ENCODE measurements around the gene PRKN.

PRKN gene

DNA sequence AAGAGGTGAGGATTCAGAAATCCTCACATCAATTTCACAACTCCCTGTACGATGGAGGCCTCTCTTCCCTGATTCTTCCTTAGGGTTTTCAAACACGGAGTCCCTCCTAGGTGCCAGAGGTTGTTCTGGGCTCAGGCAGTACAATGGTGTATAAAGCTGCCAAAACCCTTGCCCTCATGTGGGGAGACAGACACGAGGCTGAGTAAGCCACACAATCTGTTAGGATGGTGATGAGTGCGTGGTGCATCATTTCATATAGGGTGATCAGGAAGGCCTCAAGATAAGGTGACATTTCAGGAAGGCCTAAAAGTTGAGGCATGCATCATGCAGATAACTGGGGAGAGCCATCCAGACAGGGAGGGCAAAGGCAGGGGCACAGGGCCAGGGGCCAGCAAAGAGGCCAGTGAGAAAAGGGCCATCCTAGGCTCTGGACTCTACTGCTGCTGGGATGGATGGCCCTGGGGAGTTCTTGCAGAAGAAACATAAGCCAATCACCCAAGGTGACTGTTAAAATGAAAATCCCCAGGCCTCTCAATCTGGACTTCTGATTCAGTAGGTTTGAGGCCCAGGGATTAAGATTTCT lies 186.5 kb downstream of the PRKN start:
- Histone ChIP-seq H4K20me1 (ENCODE audit: insufficient read depth, low read length) (no peaks in the 10 kb centered on the region), H3K4me1 (ENCODE audit: low read length) (no peaks in the 10 kb centered on the region), H3K79me2 (ENCODE audit: low read length) (no peaks in the 10 kb centered on the region), H2AFZ (ENCODE audit: low read depth, low read length) (no peak overlapping the region), H3K4me2 (ENCODE audit: low read length) (no peak overlapping the region), H3K9me3 (ENCODE audit: insufficient read depth, low read length) (no peaks in the 10 kb centered on the region), H3K4me3 (ENCODE audit: low read length) (no peak overlapping the region), H3K36me3 (replicated peaks; ENCODE audit: low read depth, low read length) (no peaks in the 10 kb centered on the region), H3K27me3 (ENCODE audit: low read depth, low read length) (no peaks in the 10 kb centered on the region), H3K9ac (ENCODE audit: low read length) (no peak overlapping the region), H3K27ac (ENCODE audit: low read length) (no peak overlapping the region)
- no peak for TF ChIP-seq EZH2phosphoT487 (IDR thresholded peaks at IDR 0.05; ENCODE audit: low read depth)
- TF ChIP-seq, protein P1, sequence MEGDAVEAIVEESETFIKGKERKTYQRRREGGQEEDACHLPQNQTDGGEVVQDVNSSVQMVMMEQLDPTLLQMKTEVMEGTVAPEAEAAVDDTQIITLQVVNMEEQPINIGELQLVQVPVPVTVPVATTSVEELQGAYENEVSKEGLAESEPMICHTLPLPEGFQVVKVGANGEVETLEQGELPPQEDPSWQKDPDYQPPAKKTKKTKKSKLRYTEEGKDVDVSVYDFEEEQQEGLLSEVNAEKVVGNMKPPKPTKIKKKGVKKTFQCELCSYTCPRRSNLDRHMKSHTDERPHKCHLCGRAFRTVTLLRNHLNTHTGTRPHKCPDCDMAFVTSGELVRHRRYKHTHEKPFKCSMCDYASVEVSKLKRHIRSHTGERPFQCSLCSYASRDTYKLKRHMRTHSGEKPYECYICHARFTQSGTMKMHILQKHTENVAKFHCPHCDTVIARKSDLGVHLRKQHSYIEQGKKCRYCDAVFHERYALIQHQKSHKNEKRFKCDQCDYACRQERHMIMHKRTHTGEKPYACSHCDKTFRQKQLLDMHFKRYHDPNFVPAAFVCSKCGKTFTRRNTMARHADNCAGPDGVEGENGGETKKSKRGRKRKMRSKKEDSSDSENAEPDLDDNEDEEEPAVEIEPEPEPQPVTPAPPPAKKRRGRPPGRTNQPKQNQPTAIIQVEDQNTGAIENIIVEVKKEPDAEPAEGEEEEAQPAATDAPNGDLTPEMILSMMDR (IDR thresholded peaks at IDR 0.05; ENCODE audit: low read depth, low read length), result no peak

DNA sequence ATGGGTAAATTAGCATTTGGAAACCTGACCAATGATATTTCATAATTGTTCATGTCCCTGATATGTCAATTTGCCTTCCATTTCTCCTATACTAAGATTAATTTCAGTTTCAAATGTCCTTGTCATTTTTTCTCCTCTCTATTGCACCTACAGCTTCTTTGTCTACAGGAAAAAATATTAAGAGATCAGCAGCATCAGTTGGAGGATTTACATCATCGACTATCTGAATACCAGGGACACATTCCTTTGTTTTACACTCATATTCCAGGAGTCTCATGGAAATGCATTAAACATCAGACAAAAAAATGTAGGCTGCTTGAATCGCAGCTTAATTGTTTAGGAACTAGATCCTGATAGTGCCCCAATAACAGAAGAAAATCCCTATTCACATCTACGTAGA lies 188.2 kb downstream of the PRKN start:
- H3K4me2 ChIP-seq (ENCODE audit: low read length), result no peak overlapping the region
- TF ChIP-seq EZH2phosphoT487 (IDR thresholded peaks at IDR 0.05; ENCODE audit: low read depth), result no peak
- TF ChIP-seq, protein P1 (IDR thresholded peaks at IDR 0.05; ENCODE audit: low read depth, low read length), result no peak
- no peaks in the 10 kb centered on the region for H3K27me3 ChIP-seq (ENCODE audit: low read depth, low read length)
- H3K79me2 ChIP-seq (ENCODE audit: low read length), result no peaks in the 10 kb centered on the region
- no peak overlapping the region for H2AFZ ChIP-seq (ENCODE audit: low read depth, low read length)
- H3K27ac ChIP-seq (ENCODE audit: low read length), result no peak overlapping the region
- no peak overlapping the region for H3K4me3 ChIP-seq (ENCODE audit: low read length)
- H3K9me3 ChIP-seq (ENCODE audit: insufficient read depth, low read length), result no peaks in the 10 kb centered on the region
- H3K9ac ChIP-seq (ENCODE audit: low read length), result no peak overlapping the region
- H4K20me1 ChIP-seq (ENCODE audit: insufficient read depth, low read length), result no peaks in the 10 kb centered on the region
- H3K4me1 ChIP-seq (ENCODE audit: low read length), result no peaks in the 10 kb centered on the region
- no peaks in the 10 kb centered on the region for H3K36me3 ChIP-seq (replicated peaks; ENCODE audit: low read depth, low read length)

DNA sequence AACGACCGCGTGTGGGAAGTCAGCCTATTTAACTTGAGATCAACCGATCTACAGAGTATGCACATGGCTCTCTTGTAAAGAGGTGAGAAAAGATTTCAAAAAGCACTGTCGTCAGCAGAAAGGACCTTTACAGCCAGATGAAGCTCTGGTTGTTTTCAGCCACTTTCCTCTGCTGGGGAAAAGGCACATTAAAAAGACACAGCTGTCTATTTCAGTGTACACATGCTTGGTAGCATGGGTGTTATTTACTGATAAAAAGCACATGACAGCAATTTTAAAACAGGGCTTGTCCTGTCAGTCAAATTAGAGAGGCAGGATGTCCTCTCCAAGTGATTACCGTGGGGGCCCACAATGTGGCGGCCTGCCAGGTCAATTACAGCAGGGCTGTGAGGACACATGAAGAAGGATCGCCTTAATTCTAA lies 188.9 kb downstream of the PRKN start:
- H3K27ac ChIP-seq (ENCODE audit: low read length), result no peak overlapping the region
- H3K36me3 ChIP-seq (replicated peaks; ENCODE audit: low read depth, low read length), result no peaks in the 10 kb centered on the region
- no peaks in the 10 kb centered on the region for H3K79me2 ChIP-seq (ENCODE audit: low read length)
- TF ChIP-seq, protein P1 (IDR thresholded peaks at IDR 0.05; ENCODE audit: low read depth, low read length), result no peak
- no peak for TF ChIP-seq EZH2phosphoT487 (IDR thresholded peaks at IDR 0.05; ENCODE audit: low read depth)
- H3K9ac ChIP-seq (ENCODE audit: low read length), result no peak overlapping the region
- H3K4me2 ChIP-seq (ENCODE audit: low read length), result no peak overlapping the region
- no peaks in the 10 kb centered on the region for H3K9me3 ChIP-seq (ENCODE audit: insufficient read depth, low read length)
- no peaks in the 10 kb centered on the region for H4K20me1 ChIP-seq (ENCODE audit: insufficient read depth, low read length)
- H3K27me3 ChIP-seq (ENCODE audit: low read depth, low read length), result no peaks in the 10 kb centered on the region
- H3K4me3 ChIP-seq (ENCODE audit: low read length), result no peak overlapping the region
- no peak overlapping the region for H2AFZ ChIP-seq (ENCODE audit: low read depth, low read length)
- no peaks in the 10 kb centered on the region for H3K4me1 ChIP-seq (ENCODE audit: low read length)

DNA sequence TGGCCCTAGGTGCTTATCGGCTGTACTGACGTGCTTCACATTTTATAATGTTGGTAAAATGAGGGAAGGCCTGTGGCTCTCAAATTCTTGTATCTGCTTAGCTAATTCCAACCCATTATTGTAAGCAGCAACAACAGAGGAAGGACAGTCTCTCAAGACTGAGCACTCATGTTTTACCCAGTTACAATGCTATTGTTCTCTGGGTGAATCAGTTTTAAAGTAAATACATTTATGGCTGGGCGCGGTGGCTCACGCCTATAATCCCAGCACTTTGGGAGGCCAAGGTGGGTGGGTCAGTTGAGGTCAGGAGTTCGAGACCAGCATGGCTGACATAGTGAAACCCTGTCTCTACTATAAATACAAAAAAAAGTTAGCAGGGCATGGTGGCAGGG lies 194.6 kb downstream of the PRKN start:
- no peak overlapping the region for H3K9ac ChIP-seq (ENCODE audit: low read length)
- H3K4me2 ChIP-seq (ENCODE audit: low read length), result no peak overlapping the region
- no peaks in the 10 kb centered on the region for H3K27me3 ChIP-seq (ENCODE audit: low read depth, low read length)
- H3K27ac ChIP-seq (ENCODE audit: low read length), result no peak overlapping the region
- H4K20me1 ChIP-seq (ENCODE audit: insufficient read depth, low read length), result no peaks in the 10 kb centered on the region
- no peaks in the 10 kb centered on the region for H3K9me3 ChIP-seq (ENCODE audit: insufficient read depth, low read length)
- H3K4me3 ChIP-seq (ENCODE audit: low read length), result no peak overlapping the region
- no peaks in the 10 kb centered on the region for H3K4me1 ChIP-seq (ENCODE audit: low read length)
- H2AFZ ChIP-seq (ENCODE audit: low read depth, low read length), result no peak overlapping the region
- H3K36me3 ChIP-seq (replicated peaks; ENCODE audit: low read depth, low read length), result no peaks in the 10 kb centered on the region
- H3K79me2 ChIP-seq (ENCODE audit: low read length), result no peaks in the 10 kb centered on the region
- TF ChIP-seq EZH2phosphoT487 (IDR thresholded peaks at IDR 0.05; ENCODE audit: low read depth), result no peak
- TF ChIP-seq, protein P1 (IDR thresholded peaks at IDR 0.05; ENCODE audit: low read depth, low read length), result no peak

All from OCI-LY3 (cell line).